Measurements from ENCODE around the gene TSSC4.

TSSC4 gene

GRCh38 chr11:2451916-2452315 is 51.4 kb downstream of the TSSC4 start:
- no peak for DNase-seq

- DNase-seq, result no peak
Observed at GRCh38 chr11:2452321-2453012, 51.9 kb downstream of the TSSC4 start.

GRCh38 chr11:2453436-2453835 is 52.9 kb downstream of the TSSC4 start:
- no peak for DNase-seq

All from stimulated activated CD4-positive, alpha-beta T cell treated with anti-CD3 and anti-CD28 coated beads, Interleukin-4, amount 100 ng/mL, for 1 hour (primary cell).